ENCODE data around the gene GATB.

The GATB gene

GRCh38 chr4:151716324-151716723, 44.5 kb downstream of the GATB start:
- H3K4me3 ChIP-seq (ENCODE audit: low read depth, low read length): no peak overlapping the region
- ChIA-PET CTCF (no interaction called here), POLR2A (no interaction called here)
- DNase-seq (ENCODE audit: low read depth, low spot score): no peak
- TF ChIP-seq CTCF (IDR thresholded peaks at IDR 0.05; ENCODE audit: insufficient read depth, low read length, missing control alignments): no peak

- DNase-seq (ENCODE audit: low read depth, low spot score): no peak
- no peak overlapping the region for H3K4me3 ChIP-seq (ENCODE audit: low read depth, low read length)
- CTCF ChIA-PET: no interaction called here
- POLR2A ChIA-PET: no interaction called here
- no peak for TF ChIP-seq CTCF (IDR thresholded peaks at IDR 0.05; ENCODE audit: insufficient read depth, low read length, missing control alignments)
Observed at GRCh38 chr4:151715881-151716280, 44.9 kb downstream of the GATB start.

GRCh38 chr4:151712777-151713176, 48.0 kb downstream of the GATB start:
- no peak overlapping the region for H3K4me3 ChIP-seq (ENCODE audit: low read depth, low read length)
- DNase-seq (ENCODE audit: low read depth, low spot score): no peak
- no peak for TF ChIP-seq CTCF (IDR thresholded peaks at IDR 0.05; ENCODE audit: insufficient read depth, low read length, missing control alignments)
- POLR2A ChIA-PET: interaction anchor here (0.6 kb wide), 1 partner anchor 640 kb away, joined by 3 read pairs; no protein-coding TSS in a partner anchor
- CTCF ChIA-PET: no interaction called here

- ChIA-PET CTCF (no interaction called here), POLR2A (no interaction called here)
- H3K4me3 ChIP-seq (ENCODE audit: low read depth, low read length): no peak overlapping the region
- no peak for TF ChIP-seq CTCF (IDR thresholded peaks at IDR 0.05; ENCODE audit: insufficient read depth, low read length, missing control alignments)
- DNase-seq (ENCODE audit: low read depth, low spot score): no peak
Observed at GRCh38 chr4:151711646-151712045, 49.2 kb downstream of the GATB start.

GRCh38 chr4:151709587-151709986, 51.2 kb downstream of the GATB start:
- POLR2A ChIA-PET: no interaction called here
- CTCF ChIA-PET: no interaction called here

GRCh38 chr4:151709071-151709470, 51.7 kb downstream of the GATB start:
- ChIA-PET CTCF (no interaction called here), POLR2A (no interaction called here)
- no peak for TF ChIP-seq CTCF (IDR thresholded peaks at IDR 0.05; ENCODE audit: insufficient read depth, low read length, missing control alignments)
- DNase-seq (ENCODE audit: low read depth, low spot score): no peak
- H3K4me3 ChIP-seq (ENCODE audit: low read depth, low read length): no peak overlapping the region

More at GRCh38 chr4:151709587-151709986, 51.2 kb downstream of the GATB start:
- no peak overlapping the region for H3K4me3 ChIP-seq (ENCODE audit: low read depth, low read length)
- no peak for DNase-seq (ENCODE audit: low read depth, low spot score)
- no peak for TF ChIP-seq CTCF (IDR thresholded peaks at IDR 0.05; ENCODE audit: insufficient read depth, low read length, missing control alignments)

Data from AG04449 (cell line).